Hepatocyte (in vitro differentiated cells): ENCODE results near the gene CDH12.

Source experiments
- EZH2 ChIP-seq: fragments of 200-600 bp; sonication (generic); IDR thresholded peaks from 2 replicates; pipeline ENCODE4 v1.6.1; 2016; ENCODE audit warnings: antibody characterized with exemption, mild to moderate bottlenecking, borderline replicate concordance
- EZH2phosphoT487 ChIP-seq: fragments of 200-600 bp; sonication (generic); IDR thresholded peaks from one replicate; pipeline ENCODE4 v1.6.1; 2018; ENCODE audit warnings: antibody characterized with exemption, mild to moderate bottlenecking, low read depth, moderate library complexity; ENCODE audit not compliant: unreplicated experiment, severe bottlenecking
- TF ChIP-seq, protein P1 (sequence below): fragments of 200-600 bp; sonication (generic); IDR thresholded peaks from 2 replicates; pipeline ENCODE4 v1.5.1; 2016; ENCODE audit warnings: antibody characterized with exemption, mild to moderate bottlenecking; ENCODE audit not compliant: poor library complexity

DNA sequence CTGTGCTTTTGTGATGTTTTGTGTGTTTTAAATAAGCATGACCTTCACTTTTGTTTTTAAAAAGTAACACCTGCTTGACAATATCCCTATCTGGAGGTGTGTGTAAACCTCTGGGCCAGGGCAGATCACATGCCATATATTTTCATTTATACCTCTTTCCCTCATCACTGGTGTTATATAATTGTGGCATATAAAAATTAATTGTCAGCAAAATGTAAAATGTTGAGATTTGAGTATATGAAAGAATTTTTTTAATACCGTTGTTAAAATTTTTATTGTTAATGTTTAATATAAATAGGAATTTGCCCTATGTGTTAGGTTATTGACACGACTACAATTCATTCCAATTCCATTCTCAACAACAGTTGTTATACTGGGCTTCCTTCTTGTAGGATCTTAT lies 6.5 kb downstream of the CDH12 start:
- TF ChIP-seq, protein P1, sequence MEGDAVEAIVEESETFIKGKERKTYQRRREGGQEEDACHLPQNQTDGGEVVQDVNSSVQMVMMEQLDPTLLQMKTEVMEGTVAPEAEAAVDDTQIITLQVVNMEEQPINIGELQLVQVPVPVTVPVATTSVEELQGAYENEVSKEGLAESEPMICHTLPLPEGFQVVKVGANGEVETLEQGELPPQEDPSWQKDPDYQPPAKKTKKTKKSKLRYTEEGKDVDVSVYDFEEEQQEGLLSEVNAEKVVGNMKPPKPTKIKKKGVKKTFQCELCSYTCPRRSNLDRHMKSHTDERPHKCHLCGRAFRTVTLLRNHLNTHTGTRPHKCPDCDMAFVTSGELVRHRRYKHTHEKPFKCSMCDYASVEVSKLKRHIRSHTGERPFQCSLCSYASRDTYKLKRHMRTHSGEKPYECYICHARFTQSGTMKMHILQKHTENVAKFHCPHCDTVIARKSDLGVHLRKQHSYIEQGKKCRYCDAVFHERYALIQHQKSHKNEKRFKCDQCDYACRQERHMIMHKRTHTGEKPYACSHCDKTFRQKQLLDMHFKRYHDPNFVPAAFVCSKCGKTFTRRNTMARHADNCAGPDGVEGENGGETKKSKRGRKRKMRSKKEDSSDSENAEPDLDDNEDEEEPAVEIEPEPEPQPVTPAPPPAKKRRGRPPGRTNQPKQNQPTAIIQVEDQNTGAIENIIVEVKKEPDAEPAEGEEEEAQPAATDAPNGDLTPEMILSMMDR = no peak
- no peak for TF ChIP-seq EZH2
- no peak for TF ChIP-seq EZH2phosphoT487
